Measurements from ENCODE around the gene WNT2B.

Gene WNT2B

GRCh38 chr1:112505400-112505785 lies 3.4 kb upstream of the WNT2B start:
- no peak for DNase-seq

- DNase-seq: no peak
Measured at GRCh38 chr1:112505878-112506277, 2.9 kb upstream of the WNT2B start.

- no peak for DNase-seq
Measured at GRCh38 chr1:112506306-112506705, 2.5 kb upstream of the WNT2B start.

DNA sequence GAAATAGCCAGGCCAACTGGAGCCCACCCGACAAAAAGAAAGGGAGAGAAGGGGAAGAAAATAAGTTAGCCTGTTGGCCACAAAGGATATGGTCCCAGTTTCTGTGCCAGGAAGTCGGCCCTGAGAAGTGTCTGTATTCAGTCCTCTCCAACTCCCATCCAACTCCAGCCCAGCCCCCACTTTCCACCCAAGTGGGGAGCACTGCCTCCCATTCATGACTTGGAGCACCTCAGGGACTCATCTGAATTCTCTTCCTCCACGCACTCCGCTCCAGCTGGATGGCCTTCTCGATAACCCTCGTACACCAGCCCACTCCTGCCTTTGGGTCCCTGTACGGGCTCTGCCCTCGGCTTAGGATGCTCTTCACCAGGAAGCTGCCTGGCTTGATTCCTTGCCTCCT lies 2.0 kb upstream of the WNT2B start:
- no peak for DNase-seq

GRCh38 chr1:112507336-112507735 lies 1.4 kb upstream of the WNT2B start:
- DNase-seq: no peak

GRCh38 chr1:112507921-112508277 lies 866 bp upstream of the WNT2B start:
- DNase-seq: no peak

DNA sequence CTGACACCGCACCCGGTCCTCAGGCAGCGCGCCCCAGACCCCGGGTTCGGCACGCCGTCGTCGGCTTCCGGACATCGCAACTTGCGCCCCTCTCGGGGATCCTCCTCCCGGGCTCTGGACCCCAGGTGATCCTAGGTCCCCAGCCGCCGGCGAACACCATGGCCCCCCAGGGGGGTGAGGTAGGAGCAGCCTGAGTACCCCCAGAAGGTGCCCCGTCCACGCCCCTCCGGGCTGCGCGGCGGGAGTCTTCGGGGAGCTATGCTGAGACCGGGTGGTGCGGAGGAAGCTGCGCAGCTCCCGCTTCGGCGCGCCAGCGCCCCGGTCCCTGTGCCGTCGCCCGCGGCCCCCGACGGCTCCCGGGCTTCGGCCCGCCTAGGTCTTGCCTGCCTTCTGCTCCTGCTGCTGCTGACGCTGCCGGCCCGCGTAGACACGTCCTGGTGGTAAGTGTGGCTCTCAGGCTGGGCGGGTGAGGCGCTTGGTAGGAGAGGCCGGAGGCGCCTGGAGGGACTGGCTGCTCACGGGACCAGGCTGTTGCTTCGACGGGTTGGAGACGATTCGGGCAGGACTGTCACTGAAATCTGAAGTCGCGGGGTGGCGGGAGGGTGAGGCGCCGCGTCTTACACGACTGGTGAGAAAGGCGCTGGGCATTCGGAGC lies 367 bp downstream of the WNT2B start:
- no peak for DNase-seq

DNA sequence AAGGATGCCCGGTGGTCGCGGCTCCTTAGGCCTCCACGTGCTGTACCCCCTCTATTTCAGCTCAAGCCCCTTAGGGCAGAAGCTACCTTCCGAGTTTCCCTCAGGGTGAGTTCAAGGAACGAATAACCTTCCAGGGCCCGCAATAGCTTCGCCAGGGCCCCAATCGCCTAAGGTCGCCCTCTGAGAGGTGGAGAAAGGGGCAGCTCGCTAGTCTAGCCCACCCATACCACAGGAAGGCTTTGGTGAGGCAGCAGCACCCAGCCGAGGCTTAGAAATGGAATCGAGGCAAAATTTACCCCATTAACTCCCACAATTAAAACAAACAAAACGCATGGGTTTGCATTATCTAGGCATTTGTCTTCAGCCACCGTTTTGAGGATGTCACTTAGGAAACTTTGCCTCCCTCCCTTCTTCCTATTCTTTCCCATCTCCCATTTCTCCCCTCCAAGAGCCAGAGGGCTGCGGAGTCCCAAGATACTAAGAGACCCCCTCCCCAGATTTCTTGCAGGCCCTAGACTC lies 954 bp downstream of the WNT2B start:
- no peak for DNase-seq

DNA sequence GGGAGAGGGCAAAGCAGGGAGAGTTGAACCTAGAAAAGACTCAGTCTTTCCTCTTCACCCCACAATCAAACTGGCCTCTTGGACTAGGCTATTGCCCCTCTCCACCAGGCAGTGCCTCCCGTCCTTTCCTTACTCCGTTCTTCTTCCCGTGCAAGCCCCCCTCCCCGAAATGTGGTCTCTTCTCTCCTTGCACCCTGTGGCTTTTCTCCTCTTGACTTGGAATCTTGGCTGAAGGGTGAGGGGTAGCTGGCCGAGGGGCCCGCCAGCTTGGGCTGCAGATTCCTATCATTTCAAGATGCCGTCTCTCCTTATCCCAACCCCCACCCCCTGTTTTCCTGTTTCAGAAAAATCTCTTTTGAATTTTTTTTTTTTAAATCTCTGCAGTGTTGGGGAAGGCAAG lies 1.6 kb downstream of the WNT2B start:
- DNase-seq: no peak

GRCh38 chr1:112511897-112512296 lies 3.1 kb downstream of the WNT2B start:
- DNase-seq: no peak

GRCh38 chr1:112513112-112513870 lies 4.5 kb downstream of the WNT2B start:
- no peak for DNase-seq

- DNase-seq: no peak
Measured at GRCh38 chr1:112514901-112515300, 6.1 kb downstream of the WNT2B start.

GRCh38 chr1:112515311-112516009 lies 6.7 kb downstream of the WNT2B start:
- no peak for DNase-seq

DNA sequence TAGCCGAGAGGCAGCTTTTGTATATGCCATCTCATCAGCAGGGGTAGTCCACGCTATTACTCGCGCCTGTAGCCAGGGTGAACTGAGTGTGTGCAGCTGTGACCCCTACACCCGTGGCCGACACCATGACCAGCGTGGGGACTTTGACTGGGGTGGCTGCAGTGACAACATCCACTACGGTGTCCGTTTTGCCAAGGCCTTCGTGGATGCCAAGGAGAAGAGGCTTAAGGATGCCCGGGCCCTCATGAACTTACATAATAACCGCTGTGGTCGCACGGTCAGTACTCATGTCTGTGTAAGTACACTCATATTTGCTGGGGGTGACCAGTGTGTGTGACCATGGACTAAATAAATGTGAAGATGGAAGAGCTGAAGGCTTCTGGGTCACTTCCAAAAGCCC lies 7.4 kb downstream of the WNT2B start:
- DNase-seq: no peak

DNA sequence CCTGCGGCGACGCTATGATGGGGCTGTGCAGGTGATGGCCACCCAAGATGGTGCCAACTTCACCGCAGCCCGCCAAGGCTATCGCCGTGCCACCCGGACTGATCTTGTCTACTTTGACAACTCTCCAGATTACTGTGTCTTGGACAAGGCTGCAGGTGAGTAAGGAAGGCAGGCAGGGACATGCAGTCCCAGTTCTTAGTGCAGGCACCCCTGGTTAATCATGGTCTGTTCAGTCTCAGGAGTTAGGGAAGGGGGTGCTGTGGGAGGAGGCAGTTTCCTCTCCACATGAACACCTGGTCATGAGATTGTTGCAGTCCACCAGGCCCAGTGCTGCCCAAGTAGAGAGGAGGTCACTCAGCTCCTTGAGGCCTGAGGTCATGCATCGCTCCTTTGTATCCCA lies 8.5 kb downstream of the WNT2B start:
- no peak for DNase-seq

- no peak for DNase-seq
Measured at GRCh38 chr1:112517646-112518045, 8.9 kb downstream of the WNT2B start.

GRCh38 chr1:112518186-112518585 lies 9.4 kb downstream of the WNT2B start:
- no peak for DNase-seq

- no peak for DNase-seq
Measured at GRCh38 chr1:112520166-112520565, 11.4 kb downstream of the WNT2B start.

DNA sequence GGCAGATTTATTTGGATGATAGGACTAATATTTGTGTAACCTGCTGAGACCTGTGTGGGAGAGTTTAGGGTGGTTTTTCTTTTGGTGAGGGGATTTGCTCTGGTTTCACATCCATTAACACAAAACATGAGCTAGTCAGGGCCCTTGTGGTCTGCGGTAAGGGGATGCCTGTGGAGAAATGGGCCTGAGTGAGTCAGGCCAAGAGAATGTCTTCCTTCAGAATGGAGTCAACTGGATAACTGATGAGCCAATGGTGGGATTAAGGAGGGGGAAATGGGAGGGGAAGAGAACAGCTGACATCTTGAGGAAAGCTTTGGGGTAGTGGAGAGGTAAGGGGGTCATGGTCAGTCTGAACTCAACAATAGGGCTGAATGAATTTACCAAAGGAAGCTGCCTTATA lies 13.9 kb downstream of the WNT2B start:
- no peak for DNase-seq

DNA sequence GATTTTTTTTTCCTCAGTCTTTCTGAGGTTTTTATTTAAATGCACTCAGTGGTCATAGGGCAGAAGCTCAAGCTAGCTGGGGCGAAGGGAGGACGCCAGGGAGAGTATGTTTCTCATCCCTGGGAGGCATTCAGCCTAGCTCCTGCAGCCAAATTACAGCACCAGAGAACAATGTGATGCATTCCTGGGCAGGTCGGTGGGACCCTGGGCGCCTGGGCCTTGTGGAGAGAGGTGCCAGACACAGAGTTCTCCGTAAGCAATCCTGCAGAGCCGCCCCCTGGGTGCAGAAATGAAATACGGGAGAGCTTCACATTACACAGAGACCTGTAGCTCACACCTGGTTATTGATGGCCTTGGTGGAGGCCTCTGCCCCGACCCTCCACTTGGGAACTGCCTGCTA lies 15.5 kb downstream of the WNT2B start:
- no peak for DNase-seq

GRCh38 chr1:112524986-112525385 lies 16.2 kb downstream of the WNT2B start:
- DNase-seq: no peak

GRCh38 chr1:112527266-112528010 lies 18.7 kb downstream of the WNT2B start:
- DNase-seq: no peak

DNA sequence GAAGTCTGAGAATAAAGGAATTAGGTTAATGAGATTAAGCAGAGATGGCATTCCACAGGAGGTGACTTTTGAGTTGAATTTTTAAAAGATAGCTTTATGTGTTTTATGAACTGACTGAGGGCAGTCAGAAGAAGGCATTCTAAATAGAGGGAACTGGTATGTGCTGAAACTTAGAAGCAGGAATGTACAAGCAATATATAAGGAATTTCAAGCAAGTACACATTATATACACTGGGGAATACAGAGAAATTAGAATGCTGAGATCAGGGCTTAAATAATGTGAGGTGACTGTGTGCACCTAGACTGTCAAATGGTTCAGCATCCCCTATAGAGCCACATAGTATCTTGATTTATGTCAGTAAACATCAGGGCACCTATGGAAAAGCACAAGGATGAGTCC lies 19.3 kb downstream of the WNT2B start:
- no peak for DNase-seq

Data from DMS79 (cell line).